Measurements from ENCODE around the gene ORMDL3.
"Not testable (repeated sequence)": the region's sequence is repeated elsewhere in the genome, so short reads cannot be mapped to it uniquely, and the experiment has no call there.

Gene ORMDL3

GRCh38 chr17:39924691-39925055 lies 2.7 kb downstream of the ORMDL3 start:
- no peak for DNase-seq (ENCODE audit: low spot score)

- peak; percentile 64 for DNase-seq (ENCODE audit: low spot score)
These were observed 3.3 kb downstream of the ORMDL3 start for GRCh38 chr17:39923836-39924690.

GRCh38 chr17:39923230-39923629 lies 4.2 kb downstream of the ORMDL3 start:
- DNase-seq (ENCODE audit: low spot score) = no peak

- no peak for DNase-seq (ENCODE audit: low spot score)
These were observed 5.4 kb downstream of the ORMDL3 start for GRCh38 chr17:39922006-39922405.

- DNase-seq (ENCODE audit: low spot score) = no peak
These were observed 6.1 kb downstream of the ORMDL3 start for GRCh38 chr17:39921323-39921722.

GRCh38 chr17:39920218-39921210 lies 6.9 kb downstream of the ORMDL3 start:
- no peak for DNase-seq (ENCODE audit: low spot score)

- DNase-seq (ENCODE audit: low spot score) = no peak
These were observed 8.2 kb downstream of the ORMDL3 start for GRCh38 chr17:39919087-39919683.

GRCh38 chr17:39916918-39917317 lies 10.5 kb downstream of the ORMDL3 start:
- DNase-seq (ENCODE audit: low spot score) = no peak

- DNase-seq (ENCODE audit: low spot score) = no peak
These were observed 11.8 kb downstream of the ORMDL3 start for GRCh38 chr17:39915559-39915958.

GRCh38 chr17:39913989-39914388 lies 13.4 kb downstream of the ORMDL3 start:
- no peak for DNase-seq (ENCODE audit: low spot score)

- DNase-seq (ENCODE audit: low spot score) = no peak
These were observed 18.5 kb downstream of the ORMDL3 start for GRCh38 chr17:39908789-39909352.

GRCh38 chr17:39904990-39905288 lies 22.5 kb downstream of the ORMDL3 start:
- DNase-seq (ENCODE audit: low spot score) = no peak

- no peak for DNase-seq (ENCODE audit: low spot score)
These were observed 24.1 kb downstream of the ORMDL3 start for GRCh38 chr17:39903158-39903884.

- not testable (repeated sequence) for DNase-seq (ENCODE audit: low spot score)
These were observed 25.4 kb downstream of the ORMDL3 start for GRCh38 chr17:39902027-39902426.

- DNase-seq (ENCODE audit: low spot score) = no peak
These were observed 28.2 kb downstream of the ORMDL3 start for GRCh38 chr17:39899215-39899614.

GRCh38 chr17:39898088-39898487 lies 29.3 kb downstream of the ORMDL3 start:
- DNase-seq (ENCODE audit: low spot score) = no peak

GRCh38 chr17:39894681-39895376 lies 32.6 kb downstream of the ORMDL3 start:
- DNase-seq (ENCODE audit: low spot score) = no peak

GRCh38 chr17:39889200-39889599 lies 38.2 kb downstream of the ORMDL3 start:
- no peak for DNase-seq (ENCODE audit: low spot score)

- no peak for DNase-seq (ENCODE audit: low spot score)
These were observed 40.3 kb downstream of the ORMDL3 start for GRCh38 chr17:39887078-39887477.

GRCh38 chr17:39886102-39886501 lies 41.3 kb downstream of the ORMDL3 start:
- DNase-seq (ENCODE audit: low spot score) = not testable (repeated sequence)

GRCh38 chr17:39872751-39873150 lies 54.6 kb downstream of the ORMDL3 start:
- peak; percentile 19 for DNase-seq (ENCODE audit: low spot score)
